SK-N-SH treated with all-trans-retinoic acid at 6 μM for 48 hours (cell line): ENCODE results near the gene WFDC6.

Experiments used
- ATAC-seq: fragments of 200-7000 bp; cut with Tn5 transposase; 3 replicates; pipeline ENCODE4 v1.9.1; 2020; ENCODE audit warnings: mild to moderate bottlenecking, moderate library complexity
- BACH2 ChIP-seq: fragments of 250-450 bp; sonication (Bioruptor Pico); IDR thresholded peaks from 2 replicates; pipeline ENCODE4 v1.9.0; 2021; ENCODE audit warnings: mild to moderate bottlenecking, borderline replicate concordance
- CSDC2 ChIP-seq: fragments of 250-450 bp; sonication (Bioruptor Pico); IDR thresholded peaks from 2 replicates; pipeline ENCODE4 v1.5.0; 2020; ENCODE audit warnings: mild to moderate bottlenecking, moderate library complexity
- ESRRG ChIP-seq: fragments of 250-450 bp; sonication (Bioruptor Pico); IDR thresholded peaks from 2 replicates; pipeline ENCODE4 v1.6.1; 2021; ENCODE audit warnings: mild to moderate bottlenecking
- GLIS3 ChIP-seq: fragments of 250-450 bp; sonication (Bioruptor Pico); IDR thresholded peaks from 2 replicates; pipeline ENCODE4 v1.5.0; 2020; ENCODE audit warnings: mild to moderate bottlenecking, moderate library complexity
- RARB ChIP-seq: fragments of 250-450 bp; sonication (Bioruptor Pico); IDR thresholded peaks from 2 replicates; pipeline ENCODE4 v1.8.0; 2021; ENCODE audit warnings: mild to moderate bottlenecking, moderate library complexity
- SNAI2 ChIP-seq: fragments of 250-450 bp; sonication (Bioruptor Pico); IDR thresholded peaks from 2 replicates; pipeline ENCODE4 v1.5.0; 2020; ENCODE audit warnings: mild to moderate bottlenecking, moderate library complexity
- TCF4 ChIP-seq: fragments of 250-450 bp; sonication (Bioruptor Pico); IDR thresholded peaks from 2 replicates; pipeline ENCODE4 v1.8.0; 2021; ENCODE audit warnings: mild to moderate bottlenecking, moderate library complexity, borderline replicate concordance
- ZC3H10 ChIP-seq: fragments of 250-450 bp; sonication (Bioruptor Pico); IDR thresholded peaks from 2 replicates; pipeline ENCODE4 v1.5.1; 2021; ENCODE audit warnings: mild to moderate bottlenecking, moderate library complexity
- ZFP3 ChIP-seq: fragments of 250-450 bp; sonication (Bioruptor Pico); IDR thresholded peaks from 2 replicates; pipeline ENCODE4 v1.5.0; 2020; ENCODE audit warnings: mild to moderate bottlenecking, moderate library complexity
- ZNF565 ChIP-seq: fragments of 450-650 bp; formaldehyde crosslinking; conservative IDR thresholded peaks from 2 replicates; pipeline ENCODE4 v1.5.0; 2020; ENCODE audit warnings: low read depth, mild to moderate bottlenecking, moderate library complexity
- ZNF70 ChIP-seq: fragments of 450-650 bp; formaldehyde crosslinking; IDR thresholded peaks from 2 replicates; pipeline ENCODE4 v1.5.0; 2020; ENCODE audit warnings: mild to moderate bottlenecking, moderate library complexity
- ZNF8 ChIP-seq: fragments of 450-650 bp; formaldehyde crosslinking; IDR thresholded peaks from 2 replicates; pipeline ENCODE4 v1.5.0; 2020; ENCODE audit warnings: mild to moderate bottlenecking, moderate library complexity
- TF ChIP-seq, protein P1 (sequence below): fragments of 250-450 bp; sonication (Bioruptor Pico); IDR thresholded peaks from 2 replicates; pipeline ENCODE4 v1.5.1; 2021; ENCODE audit warnings: mild to moderate bottlenecking, moderate library complexity
- TF ChIP-seq, protein P2 (sequence below): fragments of 250-450 bp; sonication (Bioruptor Pico); IDR thresholded peaks from 2 replicates; pipeline ENCODE4 v1.8.0; 2020; ENCODE audit warnings: mild to moderate bottlenecking, moderate library complexity, borderline replicate concordance
- TF ChIP-seq, protein P3 (sequence below): fragments of 250-450 bp; sonication (Bioruptor Pico); IDR thresholded peaks from 2 replicates; pipeline ENCODE4 v1.5.1; 2020; ENCODE audit warnings: low read depth, mild to moderate bottlenecking, moderate library complexity

The WFDC6 gene

DNA sequence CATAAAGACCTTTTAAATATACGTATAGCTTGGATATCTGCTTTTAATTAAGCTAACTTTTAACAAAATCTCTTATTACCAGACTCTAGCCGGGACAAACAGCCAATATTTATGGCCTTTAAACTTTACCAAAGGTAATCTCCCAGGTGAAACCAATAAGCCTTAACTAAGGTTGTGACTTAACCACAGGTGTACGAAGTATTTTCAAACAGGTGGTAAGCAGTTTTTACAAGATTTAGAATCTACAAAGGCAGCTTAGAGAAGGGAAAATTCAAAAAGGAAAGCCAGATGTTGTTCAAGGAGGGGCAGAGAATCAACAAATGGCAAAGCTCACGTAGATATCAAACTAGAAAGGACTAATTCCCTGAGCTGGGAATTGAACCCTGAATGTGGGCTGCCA, 53.9 kb downstream of the WFDC6 start:
- no peak for ATAC-seq
- TF ChIP-seq ZNF70 = no peak
- TF ChIP-seq RARB (CRISPR knock-in tag) = no peak
- TF ChIP-seq, protein P1, sequence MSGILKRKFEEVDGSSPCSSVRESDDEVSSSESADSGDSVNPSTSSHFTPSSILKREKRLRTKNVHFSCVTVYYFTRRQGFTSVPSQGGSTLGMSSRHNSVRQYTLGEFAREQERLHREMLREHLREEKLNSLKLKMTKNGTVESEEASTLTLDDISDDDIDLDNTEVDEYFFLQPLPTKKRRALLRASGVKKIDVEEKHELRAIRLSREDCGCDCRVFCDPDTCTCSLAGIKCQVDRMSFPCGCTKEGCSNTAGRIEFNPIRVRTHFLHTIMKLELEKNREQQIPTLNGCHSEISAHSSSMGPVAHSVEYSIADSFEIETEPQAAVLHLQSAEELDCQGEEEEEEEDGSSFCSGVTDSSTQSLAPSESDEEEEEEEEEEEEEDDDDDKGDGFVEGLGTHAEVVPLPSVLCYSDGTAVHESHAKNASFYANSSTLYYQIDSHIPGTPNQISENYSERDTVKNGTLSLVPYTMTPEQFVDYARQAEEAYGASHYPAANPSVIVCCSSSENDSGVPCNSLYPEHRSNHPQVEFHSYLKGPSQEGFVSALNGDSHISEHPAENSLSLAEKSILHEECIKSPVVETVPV = no peak
- TF ChIP-seq, protein P2, sequence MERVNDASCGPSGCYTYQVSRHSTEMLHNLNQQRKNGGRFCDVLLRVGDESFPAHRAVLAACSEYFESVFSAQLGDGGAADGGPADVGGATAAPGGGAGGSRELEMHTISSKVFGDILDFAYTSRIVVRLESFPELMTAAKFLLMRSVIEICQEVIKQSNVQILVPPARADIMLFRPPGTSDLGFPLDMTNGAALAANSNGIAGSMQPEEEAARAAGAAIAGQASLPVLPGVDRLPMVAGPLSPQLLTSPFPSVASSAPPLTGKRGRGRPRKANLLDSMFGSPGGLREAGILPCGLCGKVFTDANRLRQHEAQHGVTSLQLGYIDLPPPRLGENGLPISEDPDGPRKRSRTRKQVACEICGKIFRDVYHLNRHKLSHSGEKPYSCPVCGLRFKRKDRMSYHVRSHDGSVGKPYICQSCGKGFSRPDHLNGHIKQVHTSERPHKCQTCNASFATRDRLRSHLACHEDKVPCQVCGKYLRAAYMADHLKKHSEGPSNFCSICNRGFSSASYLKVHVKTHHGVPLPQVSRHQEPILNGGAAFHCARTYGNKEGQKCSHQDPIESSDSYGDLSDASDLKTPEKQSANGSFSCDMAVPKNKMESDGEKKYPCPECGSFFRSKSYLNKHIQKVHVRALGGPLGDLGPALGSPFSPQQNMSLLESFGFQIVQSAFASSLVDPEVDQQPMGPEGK = no peak
- no peak for TF ChIP-seq BACH2 (CRISPR knock-in tag)
- TF ChIP-seq ZFP3 (CRISPR knock-in tag) = no peak
- TF ChIP-seq TCF4 (CRISPR knock-in tag) = no peak
- TF ChIP-seq CSDC2 (CRISPR knock-in tag) = no peak
- no peak for TF ChIP-seq SNAI2 (CRISPR knock-in tag)
- no peak for TF ChIP-seq GLIS3 (CRISPR knock-in tag)
- no peak for TF ChIP-seq ESRRG (CRISPR knock-in tag)
- TF ChIP-seq, protein P3, sequence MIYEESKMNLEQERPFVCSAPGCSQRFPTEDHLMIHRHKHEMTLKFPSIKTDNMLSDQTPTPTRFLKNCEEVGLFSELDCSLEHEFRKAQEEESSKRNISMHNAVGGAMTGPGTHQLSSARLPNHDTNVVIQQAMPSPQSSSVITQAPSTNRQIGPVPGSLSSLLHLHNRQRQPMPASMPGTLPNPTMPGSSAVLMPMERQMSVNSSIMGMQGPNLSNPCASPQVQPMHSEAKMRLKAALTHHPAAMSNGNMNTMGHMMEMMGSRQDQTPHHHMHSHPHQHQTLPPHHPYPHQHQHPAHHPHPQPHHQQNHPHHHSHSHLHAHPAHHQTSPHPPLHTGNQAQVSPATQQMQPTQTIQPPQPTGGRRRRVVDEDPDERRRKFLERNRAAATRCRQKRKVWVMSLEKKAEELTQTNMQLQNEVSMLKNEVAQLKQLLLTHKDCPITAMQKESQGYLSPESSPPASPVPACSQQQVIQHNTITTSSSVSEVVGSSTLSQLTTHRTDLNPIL (CRISPR knock-in tag) = no peak
- TF ChIP-seq ZC3H10 (CRISPR knock-in tag) = no peak

DNA sequence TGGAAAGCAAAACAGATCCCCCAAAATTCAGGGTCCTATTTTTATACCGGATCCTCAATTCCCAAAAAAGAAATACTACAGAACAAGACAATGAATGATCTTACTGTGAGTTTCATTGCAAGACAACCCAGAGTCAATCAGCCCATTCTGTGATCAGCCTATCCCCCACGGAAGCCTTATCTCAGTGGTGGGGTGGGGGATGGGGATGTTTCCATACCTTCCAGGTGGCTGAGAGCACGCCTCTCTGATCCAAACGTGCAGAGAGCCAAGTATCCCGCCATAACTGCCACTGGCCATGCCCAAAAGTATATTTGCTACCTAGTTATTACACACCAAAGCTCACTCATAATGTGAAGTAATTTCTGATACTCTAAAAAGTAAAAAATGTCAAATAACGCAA, 54.6 kb downstream of the WFDC6 start:
- no peak for ATAC-seq
- TF ChIP-seq ZFP3 (CRISPR knock-in tag) (no peak), RARB (CRISPR knock-in tag) (no peak), BACH2 (CRISPR knock-in tag) (no peak), ZNF8 (CRISPR knock-in tag) (no peak), ZNF565 (no peak), GLIS3 (CRISPR knock-in tag) (no peak)
- TF ChIP-seq, protein P1 = no peak
